Left kidney (tissue), 2 donors: Measurements from ENCODE around the gene POLK. TPM values are rescaled to one million over a fixed set of nuclear protein-coding genes. Genes with fewer than 3 reads are reported as not detected.
"Not testable (repeated sequence)": the region's sequence is repeated elsewhere in the genome, so short reads cannot be mapped to it uniquely, and the experiment has no call there.

Experiments used
- DNase-seq: peaks from one replicate; pipeline ENCODE4 v3.0.0-alpha.2; 2013
- polyA plus RNA-seq: library from polyadenylated mRNA; unstranded; fragments of 120-200 nt; gene quantifications from one replicate; pipeline ENCODE4 v1.2.1, GENCODE V29; 2013; ENCODE audit not compliant: insufficient read length

Gene POLK
- polyA plus RNA-seq, 1 donor: 36.9 TPM

GRCh38 chr5:75547812-75548211, 36.1 kb downstream of the POLK start:
- no peak for DNase-seq

- DNase-seq: no peak
Observed at GRCh38 chr5:75550597-75550996, 38.9 kb downstream of the POLK start.

GRCh38 chr5:75551471-75551870, 39.8 kb downstream of the POLK start:
- no peak for DNase-seq

- no peak for DNase-seq
Observed at GRCh38 chr5:75552764-75553163, 41.1 kb downstream of the POLK start.

GRCh38 chr5:75553358-75553757, 41.7 kb downstream of the POLK start:
- no peak for DNase-seq

- no peak for DNase-seq
Observed at GRCh38 chr5:75558221-75558620, 46.5 kb downstream of the POLK start.

- DNase-seq: no peak
Observed at GRCh38 chr5:75558981-75559632, 47.4 kb downstream of the POLK start.

GRCh38 chr5:75560655-75561054, 49.0 kb downstream of the POLK start:
- DNase-seq: not testable (repeated sequence)

GRCh38 chr5:75565991-75566709, 54.5 kb downstream of the POLK start:
- DNase-seq: not testable (repeated sequence)

GRCh38 chr5:75566710-75567309, 55.1 kb downstream of the POLK start:
- peak; percentile 22 for DNase-seq

GRCh38 chr5:75567710-75568109, 56.0 kb downstream of the POLK start:
- DNase-seq: no peak

GRCh38 chr5:75568202-75568601, 56.5 kb downstream of the POLK start:
- DNase-seq: no peak

GRCh38 chr5:75571547-75571946, 59.9 kb downstream of the POLK start:
- DNase-seq: no peak

GRCh38 chr5:75574791-75575190, 63.1 kb downstream of the POLK start:
- DNase-seq: peak; percentile 34

GRCh38 chr5:75578280-75578679, 66.6 kb downstream of the POLK start:
- not testable (repeated sequence) for DNase-seq

- no peak for DNase-seq
Observed at GRCh38 chr5:75584641-75585040, 73.0 kb downstream of the POLK start.

- no peak for DNase-seq
Observed at GRCh38 chr5:75588666-75589065, 77.0 kb downstream of the POLK start.

GRCh38 chr5:75600535-75600934, 88.8 kb downstream of the POLK start:
- no peak for DNase-seq

- no peak for DNase-seq
Observed at GRCh38 chr5:75601567-75601966, 89.9 kb downstream of the POLK start.

- no peak for DNase-seq
Observed at GRCh38 chr5:75601996-75602395, 90.3 kb downstream of the POLK start.

- DNase-seq: no peak
Observed at GRCh38 chr5:75603371-75603770, 91.7 kb downstream of the POLK start.

GRCh38 chr5:75603821-75604220, 92.1 kb downstream of the POLK start:
- DNase-seq: no peak

- DNase-seq: not testable (repeated sequence)
Observed at GRCh38 chr5:75607341-75607740, 95.7 kb downstream of the POLK start.
